ENCODE results near the gene DLGAP1. TPM values are rescaled to one million over a fixed set of nuclear protein-coding genes. Genes with fewer than 3 reads are reported as not detected.

The DLGAP1 gene

GRCh38 chr18:3447068-3447894 is 1007.8 kb downstream of the DLGAP1 start:
- peak overlapping the region; percentile 95 for H3K27ac ChIP-seq (replicated peaks)
- DNase-seq (ENCODE audit: low read depth in 1 of 2, low spot score in 1 of 2): peak; percentile 71
- TF ChIP-seq REST (IDR thresholded peaks at IDR 0.05; ENCODE audit: insufficient replicate concordance, low read depth) (peak; percentile 11), SPI1 (IDR thresholded peaks at IDR 0.05; ENCODE audit: borderline replicate concordance, low read depth) (no peak), POLR2AphosphoS5 (IDR thresholded peaks at IDR 0.05; ENCODE audit: low read depth) (no peak), CTCF (IDR thresholded peaks at IDR 0.05; ENCODE audit: insufficient read depth, low read length) (no peak)
- H3K27me3 ChIP-seq (ENCODE audit: insufficient read depth, poor library complexity, severe bottlenecking): no peaks in the 10 kb centered on the region
- peak overlapping the region; percentile 55 for H3K4me3 ChIP-seq (replicated peaks; ENCODE audit: insufficient read depth, low read length)

Small RNA genes lying within 50 kb of the gene (microRNA-seq; reads per million reads assigned to microRNA genes)
- gene MIR6718: not detected

Measured in HL-60 (cell line).